Measurements from ENCODE around the gene DLX4. TPM values are rescaled to one million over a fixed set of nuclear protein-coding genes. Genes with fewer than 3 reads are reported as not detected.

DLX4 gene
- total RNA-seq, 1 donor from 2014 or later, result 0.55 TPM

DNA sequence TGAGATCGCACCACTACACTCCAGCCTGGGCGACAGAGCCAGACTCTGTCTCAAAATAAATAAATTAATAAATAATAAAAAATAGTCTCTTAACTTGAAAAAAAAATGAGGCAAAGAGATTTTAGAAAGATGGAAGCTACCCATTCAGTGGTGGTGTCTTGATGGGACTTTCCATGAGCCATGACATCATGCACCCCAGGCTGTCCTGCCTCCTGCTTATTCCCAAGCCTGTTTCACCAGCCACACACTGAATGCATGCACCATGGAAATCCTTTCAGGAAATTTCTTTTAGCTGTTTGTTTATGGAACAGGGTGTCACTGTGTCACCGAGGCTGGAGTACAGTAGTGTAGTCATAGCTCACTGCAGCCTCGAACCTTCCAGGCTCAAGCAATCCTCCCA is 34.9 kb downstream of the DLX4 start:
- no peak for DNase-seq (ENCODE audit: low spot score)

- no peak for DNase-seq (ENCODE audit: low spot score)
Observed at GRCh38 chr17:50009282-50009681, 40.3 kb downstream of the DLX4 start.

GRCh38 chr17:50013079-50013478 is 44.1 kb downstream of the DLX4 start:
- no peak for DNase-seq (ENCODE audit: low spot score)

GRCh38 chr17:50014471-50015088 is 45.6 kb downstream of the DLX4 start:
- DNase-seq (ENCODE audit: low spot score), result no peak

- DNase-seq (ENCODE audit: low spot score), result no peak
Observed at GRCh38 chr17:50015146-50015545, 46.2 kb downstream of the DLX4 start.

DNA sequence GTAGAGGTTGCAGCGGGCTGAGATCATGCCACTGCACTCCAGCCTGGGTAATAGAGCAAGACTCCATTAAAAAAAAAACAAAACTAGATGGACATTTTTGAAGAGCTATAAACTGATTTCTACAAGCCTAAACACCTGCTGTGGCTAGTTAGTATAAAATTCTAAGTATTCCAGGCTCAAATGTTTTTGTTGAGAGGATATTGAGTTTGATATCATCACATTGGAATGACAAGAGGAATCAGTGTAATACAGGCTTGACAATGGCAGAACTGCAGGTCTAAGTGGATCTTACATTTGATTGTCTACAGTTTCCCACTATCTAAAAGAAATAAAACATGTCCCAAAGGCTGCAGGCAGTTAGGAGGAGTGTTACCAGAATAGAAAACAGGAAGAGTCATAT is 49.9 kb downstream of the DLX4 start:
- DNase-seq (ENCODE audit: low spot score), result no peak

- no peak for DNase-seq (ENCODE audit: low spot score)
Observed at GRCh38 chr17:50020841-50021599, 52.0 kb downstream of the DLX4 start.

GRCh38 chr17:50021681-50022370 is 52.8 kb downstream of the DLX4 start:
- DNase-seq (ENCODE audit: low spot score), result no peak

DNA sequence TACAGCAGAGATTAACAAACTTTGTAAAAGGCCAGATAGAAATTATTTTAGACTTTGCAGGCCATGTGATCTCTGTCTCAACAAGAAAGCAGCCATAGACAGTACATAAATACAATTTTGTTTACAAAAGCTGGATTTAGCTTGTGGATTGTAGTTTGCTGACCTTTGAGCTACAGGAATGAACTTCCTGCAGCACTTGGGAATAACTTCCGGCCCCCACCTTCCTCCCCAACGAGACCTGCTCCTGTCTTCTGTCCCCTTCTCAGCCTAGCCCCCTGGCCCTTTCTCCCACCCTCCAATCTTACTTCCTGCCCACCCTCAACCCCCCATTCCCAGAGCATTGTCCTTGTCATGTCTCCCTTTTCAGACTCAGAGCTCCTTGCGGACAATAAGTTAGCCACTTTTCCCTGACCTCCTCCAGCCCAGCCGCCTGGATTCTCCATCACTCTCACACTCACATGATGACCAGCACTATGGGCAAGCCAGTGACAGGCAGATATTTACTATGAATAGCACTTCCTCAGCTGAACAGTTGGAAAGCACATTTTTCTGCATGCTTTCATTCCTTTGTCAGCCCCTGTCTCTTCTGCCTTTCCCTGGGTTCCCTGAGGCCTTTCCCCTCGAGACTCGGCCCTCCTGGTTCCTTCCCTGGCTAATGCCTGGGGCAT is 53.6 kb downstream of the DLX4 start:
- no peak for DNase-seq (ENCODE audit: low spot score)

GRCh38 chr17:50023520-50023919 is 54.5 kb downstream of the DLX4 start:
- DNase-seq (ENCODE audit: low spot score), result no peak

Other genes starting within 250 kb of the DLX4 start
- gene FAM117A, start 205.1 kb upstream of the DLX4 start, total RNA-seq, result 5.9 TPM
- 34.9 TPM for gene KAT7, start 180.5 kb upstream of the DLX4 start, total RNA-seq
- not detected for gene TAC4, start 121.1 kb upstream of the DLX4 start, total RNA-seq
- 0.48 TPM for gene DLX3, start 26.0 kb downstream of the DLX4 start, total RNA-seq
- 14.4 TPM for gene ITGA3, start 86.9 kb downstream of the DLX4 start, total RNA-seq
- gene PDK2, start 126.2 kb downstream of the DLX4 start, total RNA-seq, result 41.9 TPM
- gene SAMD14, start 161.0 kb downstream of the DLX4 start, total RNA-seq, result 1.4 TPM
- gene PPP1R9B, start 181.5 kb downstream of the DLX4 start, total RNA-seq, result 56.5 TPM
- gene SGCA, start 196.8 kb downstream of the DLX4 start, total RNA-seq, result 0.32 TPM
- 309 TPM for gene COL1A1, start 232.4 kb downstream of the DLX4 start, total RNA-seq

All from mesenteric fat pad (tissue), 1 donor.